Upper lobe of left lung (tissue), 6 donors: ENCODE data around the gene ACOT12. TPM values are rescaled to one million over a fixed set of nuclear protein-coding genes. Genes with fewer than 3 reads are reported as not detected.

ENCODE experiments used
- ATAC-seq, 2 donors: fragments of 200-7000 bp; cut with Tn5 transposase; one replicate each; pipeline ENCODE4 v1.9.1; 2022; ENCODE audit warnings: mild to moderate bottlenecking in 2 of 2, moderate library complexity in 2 of 2; ENCODE audit not compliant: low FRiP score in 2 of 2
- DNase-seq, 2 donors: peaks; one replicate each; pipeline ENCODE4 v3.0.0-alpha.2; 2019 to 2020
- H3K27ac ChIP-seq, 4 donors: fragments of 200-600 bp; sonication (generic); one replicate each; pipeline ENCODE4 v1.5.1; 2016 to 2019
- H3K27me3 ChIP-seq, 4 donors: fragments of 200-600 bp; sonication (generic); one replicate each; pipeline ENCODE4 v1.5.1; 2017 to 2019
- H3K36me3 ChIP-seq, 4 donors: fragments of 200-600 bp; sonication (generic); one replicate each; pipeline ENCODE4 v1.5.1; 2016 to 2019
- H3K4me1 ChIP-seq, 4 donors: fragments of 200-600 bp; sonication (generic); one replicate each; pipeline ENCODE4 v1.5.1; 2018 to 2019
- H3K4me3 ChIP-seq, 4 donors: fragments of 200-600 bp; sonication (generic); one replicate each; pipeline ENCODE4 v1.5.1; 2017 to 2019; ENCODE audit warnings: mild to moderate bottlenecking in 2 of 4, moderate library complexity in 1 of 4
- H3K9me3 ChIP-seq, 4 donors: fragments of 200-600 bp; sonication (generic); one replicate each; pipeline ENCODE4 v1.5.1; 2018 to 2019
- EP300 ChIP-seq, 4 donors: sonication (generic); formaldehyde crosslinking; IDR thresholded peaks; one replicate each; pipeline ENCODE4 v1.5.1; 2017; ENCODE audit warnings: antibody characterized with exemption in 4 of 4, control low read depth in 2 of 4
- POLR2A ChIP-seq, 4 donors: fragments of 450-650 bp; IDR thresholded peaks; one replicate each; pipeline ENCODE4 v1.5.1; 2016 to 2017; ENCODE audit warnings: antibody characterized with exemption in 4 of 4, mild to moderate bottlenecking in 2 of 4
- POLR2AphosphoS5 ChIP-seq, 2 donors: sonication (generic); formaldehyde crosslinking; IDR thresholded peaks; one replicate each; pipeline ENCODE4 v1.5.1; 2017; ENCODE audit warnings: antibody characterized with exemption in 2 of 2
- WGBS, 2 donors: methylation state at CpG; one replicate each; pipeline ENCODE4 v1.1.5; 2017 to 2018; 5-methylcytosine and 5-hydroxymethylcytosine counted together
- total RNA-seq, 6 donors: library from RNA; depleted of rRNA in 4 of 6; stranded (reverse); fragments of >200 nt in 4 of 6; gene quantifications; one replicate each; pipeline versions ENCODE4 v1.1.0 to v1.2.1, GENCODE V29; 2016 to 2021
- TF ChIP-seq, protein P1 (sequence below), 6 experiments: fragments of 450-650 bp in 4 of 6; fragments of 200-600 bp in 2 of 6; sonication (generic) in 2 of 6; IDR thresholded peaks; one replicate each; pipeline ENCODE4 v1.5.1; 2016 to 2019; ENCODE audit warnings: antibody characterized with exemption in 6 of 6
- donor health status: DM: no; HTN: no; CAD: no; lungs with moderate emphysema.
- donor health status: DM: no; HTN: yes; CAD: no; lungs with severe emphysema.

The ACOT12 gene
- total RNA-seq, 6 donors from 2014 or later = not detected

GRCh38 chr5:81313686-81314085 lies 80.2 kb downstream of the ACOT12 start:
- Histone ChIP-seq H3K4me1 (no peaks in the 10 kb centered on the region), H3K27me3 (no peaks in the 10 kb centered on the region), H3K9me3 (no peaks in the 10 kb centered on the region), H3K4me3 (no peak overlapping the region), H3K36me3 (peaks cover 12 to 52% (median 23%) of the 10 kb centered on the region in 4 donors), H3K27ac (no peak overlapping the region)
- WGBS, 2 donors = 83 to 96% methylated on average over 3 of the region's 3 CpGs
- TF ChIP-seq, protein P1, sequence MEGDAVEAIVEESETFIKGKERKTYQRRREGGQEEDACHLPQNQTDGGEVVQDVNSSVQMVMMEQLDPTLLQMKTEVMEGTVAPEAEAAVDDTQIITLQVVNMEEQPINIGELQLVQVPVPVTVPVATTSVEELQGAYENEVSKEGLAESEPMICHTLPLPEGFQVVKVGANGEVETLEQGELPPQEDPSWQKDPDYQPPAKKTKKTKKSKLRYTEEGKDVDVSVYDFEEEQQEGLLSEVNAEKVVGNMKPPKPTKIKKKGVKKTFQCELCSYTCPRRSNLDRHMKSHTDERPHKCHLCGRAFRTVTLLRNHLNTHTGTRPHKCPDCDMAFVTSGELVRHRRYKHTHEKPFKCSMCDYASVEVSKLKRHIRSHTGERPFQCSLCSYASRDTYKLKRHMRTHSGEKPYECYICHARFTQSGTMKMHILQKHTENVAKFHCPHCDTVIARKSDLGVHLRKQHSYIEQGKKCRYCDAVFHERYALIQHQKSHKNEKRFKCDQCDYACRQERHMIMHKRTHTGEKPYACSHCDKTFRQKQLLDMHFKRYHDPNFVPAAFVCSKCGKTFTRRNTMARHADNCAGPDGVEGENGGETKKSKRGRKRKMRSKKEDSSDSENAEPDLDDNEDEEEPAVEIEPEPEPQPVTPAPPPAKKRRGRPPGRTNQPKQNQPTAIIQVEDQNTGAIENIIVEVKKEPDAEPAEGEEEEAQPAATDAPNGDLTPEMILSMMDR (IDR thresholded peaks at IDR 0.05) = no peak
- TF ChIP-seq POLR2AphosphoS5 (IDR thresholded peaks at IDR 0.05) = no peak
- no peak for TF ChIP-seq POLR2A (IDR thresholded peaks at IDR 0.05)
- no peak for TF ChIP-seq EP300 (IDR thresholded peaks at IDR 0.05)
- no peak for ATAC-seq
- DNase-seq = no peak

GRCh38 chr5:81313278-81313677 lies 80.7 kb downstream of the ACOT12 start:
- peaks cover 12 to 52% (median 23%) of the 10 kb centered on the region in 4 donors for H3K36me3 ChIP-seq

GRCh38 chr5:81310402-81311063 lies 83.4 kb downstream of the ACOT12 start:
- Histone ChIP-seq H3K27ac (no peak overlapping the region), H3K4me3 (no peak overlapping the region), H3K9me3 (no peaks in the 10 kb centered on the region), H3K27me3 (no peaks in the 10 kb centered on the region), H3K36me3 (peaks cover 12 to 52% (median 23%) of the 10 kb centered on the region in 4 donors), H3K4me1 (no peaks in the 10 kb centered on the region)
- WGBS, 2 donors = 65 to 75% methylated on average over 1 of the region's 1 CpG
- DNase-seq (no peak), ATAC-seq (no peak)
- no peak for TF ChIP-seq EP300 (IDR thresholded peaks at IDR 0.05)
- TF ChIP-seq, protein P1 (IDR thresholded peaks at IDR 0.05) = no peak
- TF ChIP-seq POLR2A (IDR thresholded peaks at IDR 0.05) = no peak
- no peak for TF ChIP-seq POLR2AphosphoS5 (IDR thresholded peaks at IDR 0.05)

More at GRCh38 chr5:81313278-81313677, 80.7 kb downstream of the ACOT12 start:
- H3K27ac ChIP-seq = no peak overlapping the region
- no peaks in the 10 kb centered on the region for H3K4me1 ChIP-seq
- H3K9me3 ChIP-seq = no peaks in the 10 kb centered on the region
- H3K4me3 ChIP-seq = no peak overlapping the region
- no peaks in the 10 kb centered on the region for H3K27me3 ChIP-seq
- ATAC-seq (no peak), DNase-seq (no peak)
- TF ChIP-seq POLR2A (IDR thresholded peaks at IDR 0.05) (no peak), POLR2AphosphoS5 (IDR thresholded peaks at IDR 0.05) (no peak), EP300 (IDR thresholded peaks at IDR 0.05) (no peak)
- TF ChIP-seq, protein P1 (IDR thresholded peaks at IDR 0.05) = no peak

GRCh38 chr5:81308836-81309235 lies 85.1 kb downstream of the ACOT12 start:
- TF ChIP-seq POLR2A (IDR thresholded peaks at IDR 0.05) = no peak
- TF ChIP-seq, protein P1 (IDR thresholded peaks at IDR 0.05) = no peak
- TF ChIP-seq EP300 (IDR thresholded peaks at IDR 0.05) = no peak
- TF ChIP-seq POLR2AphosphoS5 (IDR thresholded peaks at IDR 0.05) = no peak
- Histone ChIP-seq H3K4me3 (no peak overlapping the region), H3K9me3 (no peaks in the 10 kb centered on the region), H3K36me3 (peaks cover 12 to 52% (median 22%) of the 10 kb centered on the region in 4 donors), H3K27me3 (no peaks in the 10 kb centered on the region), H3K27ac (no peak overlapping the region), H3K4me1 (no peaks in the 10 kb centered on the region)
- ATAC-seq = no peak
- WGBS, 2 donors = 96 to 98% methylated on average over 2 of the region's 2 CpGs
- DNase-seq = no peak

DNA sequence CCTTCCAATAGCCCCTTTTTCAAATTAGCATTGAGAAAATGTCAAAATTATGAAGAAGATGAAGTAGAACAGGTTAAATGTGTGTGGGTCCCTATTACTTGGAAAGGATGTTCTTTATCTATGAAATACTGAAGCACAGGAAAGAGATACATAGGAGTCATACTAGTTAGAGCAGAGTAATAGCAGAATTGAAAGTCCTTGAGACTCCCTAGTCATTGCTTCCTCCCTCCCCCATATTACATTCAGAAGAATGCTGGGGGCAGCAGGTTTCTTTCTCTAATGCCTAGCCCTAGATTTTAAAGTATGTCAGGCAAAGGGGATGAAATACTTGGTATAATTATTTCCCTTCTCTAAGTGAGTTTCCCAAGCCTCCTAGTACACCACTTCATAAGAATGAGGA lies 88.1 kb downstream of the ACOT12 start:
- Histone ChIP-seq H3K27me3 (no peaks in the 10 kb centered on the region), H3K4me3 (no peak overlapping the region), H3K4me1 (peaks cover 7 to 20% (median 9%) of the 10 kb centered on the region in 4 donors), H3K27ac (no peak overlapping the region), H3K9me3 (no peaks in the 10 kb centered on the region), H3K36me3 (peaks cover 0 to 22% (median 3%) of the 10 kb centered on the region in 4 donors)
- TF ChIP-seq EP300 (IDR thresholded peaks at IDR 0.05) = no peak
- TF ChIP-seq, protein P1 (IDR thresholded peaks at IDR 0.05) = no peak
- TF ChIP-seq POLR2A (IDR thresholded peaks at IDR 0.05) = no peak
- no peak for TF ChIP-seq POLR2AphosphoS5 (IDR thresholded peaks at IDR 0.05)
- DNase-seq (no peak), ATAC-seq (no peak)
